ENCODE results near the gene SNAPC1.
"Not testable (repeated sequence)": the region's sequence is repeated elsewhere in the genome, so short reads cannot be mapped to it uniquely, and the experiment has no call there.

The SNAPC1 gene, protein sequence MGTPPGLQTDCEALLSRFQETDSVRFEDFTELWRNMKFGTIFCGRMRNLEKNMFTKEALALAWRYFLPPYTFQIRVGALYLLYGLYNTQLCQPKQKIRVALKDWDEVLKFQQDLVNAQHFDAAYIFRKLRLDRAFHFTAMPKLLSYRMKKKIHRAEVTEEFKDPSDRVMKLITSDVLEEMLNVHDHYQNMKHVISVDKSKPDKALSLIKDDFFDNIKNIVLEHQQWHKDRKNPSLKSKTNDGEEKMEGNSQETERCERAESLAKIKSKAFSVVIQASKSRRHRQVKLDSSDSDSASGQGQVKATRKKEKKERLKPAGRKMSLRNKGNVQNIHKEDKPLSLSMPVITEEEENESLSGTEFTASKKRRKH

DNA sequence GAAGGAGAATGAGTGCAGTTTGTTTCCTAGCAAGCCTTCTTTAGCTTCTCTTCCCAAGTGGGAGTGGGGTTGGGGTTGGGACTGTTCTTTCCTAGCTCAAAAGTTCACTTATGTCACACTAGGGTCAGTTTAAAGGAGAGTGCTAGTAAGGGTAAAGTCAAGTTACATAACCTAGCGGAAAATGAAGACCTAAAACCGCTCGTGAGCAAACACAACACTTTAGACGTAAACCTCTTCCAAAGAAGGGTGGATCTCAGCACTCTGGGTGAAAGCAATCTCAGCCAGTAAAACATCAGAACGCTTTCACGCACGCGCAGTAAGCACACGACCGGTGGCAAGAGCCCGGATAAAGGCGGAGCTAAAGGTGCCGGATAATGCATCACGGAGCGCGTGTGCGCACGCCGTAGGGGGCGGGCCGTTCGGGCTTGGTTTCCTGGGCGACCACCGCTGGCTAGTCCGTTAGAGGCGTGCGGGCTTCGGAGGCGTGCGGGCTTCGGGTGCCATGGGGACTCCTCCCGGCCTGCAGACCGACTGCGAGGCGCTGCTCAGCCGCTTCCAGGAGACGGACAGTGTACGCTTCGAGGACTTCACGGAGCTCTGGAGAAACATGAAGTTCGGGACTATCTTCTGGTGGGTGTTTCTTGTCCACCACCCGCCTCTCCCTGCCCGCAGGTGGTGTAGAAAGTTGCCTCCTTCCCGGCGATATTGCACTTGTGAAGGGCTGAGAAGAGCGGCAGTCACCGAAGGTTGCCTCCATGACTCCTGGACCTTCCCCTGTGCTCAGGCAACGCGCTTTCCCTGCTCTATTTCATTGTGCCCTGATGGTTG is at the start of gene SNAPC1:
TSS of gene SNAPC1 (plus strand) at position 462 of the 828 bp plus-strand sequence. CDS start at position 503, 41 bp downstream.
- DNase-seq (ENCODE audit: low read depth), result peak; percentile 86

DNA sequence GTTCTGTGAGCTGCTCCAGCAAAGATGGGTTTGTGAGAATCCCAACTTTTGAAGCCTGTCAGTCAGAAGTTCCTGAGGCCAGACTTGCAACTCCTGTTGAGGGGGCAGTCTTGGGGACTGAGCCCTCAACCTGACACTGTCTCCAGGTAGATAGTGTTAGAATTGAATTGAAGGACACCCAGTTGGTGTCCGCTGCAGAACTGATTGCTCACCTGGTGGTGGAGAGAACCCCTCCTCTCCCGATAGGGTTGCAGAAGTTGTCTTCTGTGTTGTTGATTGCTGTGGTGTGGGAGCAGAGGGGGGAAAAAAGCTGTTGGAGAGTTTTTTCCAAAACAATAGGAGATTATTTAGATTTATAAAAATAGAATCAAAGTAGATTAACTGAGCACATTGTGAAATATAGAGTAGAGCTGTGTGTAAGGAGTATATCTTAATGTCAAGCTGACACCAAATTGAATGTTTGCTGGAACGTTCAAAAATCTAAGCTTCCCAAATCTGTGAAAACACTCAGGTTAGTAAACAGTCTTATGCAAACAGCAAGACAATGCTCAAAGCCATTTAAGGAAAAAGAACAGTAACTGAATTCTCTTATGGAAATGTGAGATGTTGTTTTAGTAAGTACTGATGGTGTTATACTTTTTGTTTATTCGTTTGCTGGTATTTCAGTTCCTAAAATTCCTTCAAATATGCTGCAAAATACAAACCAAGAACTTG is 48.3 kb upstream of the SNAPC1 start:
- no peak for DNase-seq (ENCODE audit: low read depth)

DNA sequence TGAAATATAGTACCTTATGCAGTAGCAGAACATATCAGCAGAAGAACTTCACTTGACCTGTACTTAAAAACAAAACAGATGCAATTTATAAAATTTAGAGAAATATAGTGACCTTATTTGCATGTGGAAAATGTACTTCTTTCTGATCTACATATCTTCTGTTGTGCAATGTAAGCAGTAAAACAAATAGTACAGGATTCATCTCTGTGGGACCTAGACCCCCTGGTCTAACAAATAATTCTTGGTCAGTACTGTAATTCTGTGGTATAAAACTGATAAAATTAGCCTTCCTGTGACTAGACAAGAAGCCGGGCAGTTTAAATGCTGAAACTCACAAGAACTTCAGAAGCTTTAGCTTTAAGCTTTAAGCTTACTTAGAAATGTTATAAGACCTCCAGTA is 45.3 kb upstream of the SNAPC1 start:
- no peak for DNase-seq (ENCODE audit: low read depth)

DNA sequence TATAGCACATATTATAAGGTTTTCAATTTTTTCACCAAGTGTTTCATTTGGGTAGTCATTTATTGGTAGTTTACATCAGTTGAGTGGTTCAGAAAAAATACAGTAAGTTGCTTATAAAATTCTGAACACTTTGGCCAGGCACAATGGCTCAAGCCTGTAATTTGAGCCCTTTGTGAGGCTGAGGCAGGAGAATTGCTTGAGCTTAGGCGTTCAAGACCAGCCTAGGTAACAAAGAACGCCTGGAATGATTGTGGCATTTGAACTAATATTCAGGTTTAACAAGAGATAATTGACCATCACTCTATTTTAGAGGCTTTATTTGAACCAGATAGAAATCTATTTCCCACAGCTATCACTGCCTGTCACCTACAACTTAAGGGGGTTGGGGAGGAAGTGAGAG is 44.2 kb upstream of the SNAPC1 start:
- DNase-seq (ENCODE audit: low read depth), result no peak

DNA sequence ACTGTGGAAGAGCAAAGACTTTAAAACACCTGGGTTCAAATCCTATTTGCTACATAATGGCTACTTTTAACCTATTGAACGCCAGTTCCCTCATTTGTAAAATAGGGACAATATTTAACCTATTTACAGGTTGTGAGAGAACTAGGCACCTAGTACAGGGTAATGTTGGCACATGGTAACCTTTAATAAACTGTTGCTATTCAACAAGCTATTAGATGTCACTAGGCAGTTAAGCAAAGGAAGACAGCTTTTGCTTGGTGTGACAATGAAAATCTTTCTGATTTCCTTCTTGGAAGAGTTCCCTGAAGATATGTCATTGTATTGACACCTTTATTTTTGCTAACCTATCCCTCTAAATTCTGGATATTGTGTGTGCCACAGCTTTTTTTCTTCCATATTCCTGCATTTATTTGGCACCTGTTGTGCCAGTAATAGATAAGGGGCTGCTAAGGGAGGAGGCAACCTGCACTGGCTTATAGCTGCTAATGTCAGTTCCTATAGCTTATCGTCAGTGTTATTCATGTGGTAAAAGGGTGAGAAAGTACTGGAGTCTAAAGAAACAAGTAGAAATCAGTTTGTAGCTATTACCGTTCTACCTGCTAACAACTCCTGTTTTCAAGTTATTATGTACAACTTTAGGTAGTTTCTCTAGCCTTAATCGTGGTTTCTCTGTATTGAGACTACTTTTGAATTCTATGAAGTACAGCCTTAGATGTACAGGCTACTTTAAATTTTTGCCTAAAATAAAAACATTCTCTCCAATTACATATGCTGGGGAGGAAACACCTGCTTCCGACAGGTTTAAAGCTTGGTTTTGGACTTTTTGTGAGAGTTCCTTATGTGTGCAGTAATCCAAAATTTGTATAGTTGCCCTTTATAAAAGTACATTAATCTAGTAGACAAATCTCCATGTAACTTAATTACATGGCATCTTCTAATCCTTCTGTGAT is 42.6 kb upstream of the SNAPC1 start:
- no peak for DNase-seq (ENCODE audit: low read depth)

DNA sequence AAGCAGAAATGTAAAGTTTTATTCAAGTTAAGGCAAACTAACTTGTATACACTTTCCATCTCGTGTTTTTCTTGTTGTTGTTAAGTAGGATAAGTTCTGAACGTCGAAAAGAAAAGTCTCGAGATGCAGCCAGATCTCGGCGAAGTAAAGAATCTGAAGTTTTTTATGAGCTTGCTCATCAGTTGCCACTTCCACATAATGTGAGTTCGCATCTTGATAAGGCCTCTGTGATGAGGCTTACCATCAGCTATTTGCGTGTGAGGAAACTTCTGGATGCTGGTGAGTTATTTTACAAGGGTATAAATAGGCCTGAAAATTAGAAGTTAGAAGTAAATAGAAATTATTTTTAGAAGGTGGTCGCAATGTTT is 41.9 kb upstream of the SNAPC1 start:
- no peak for DNase-seq (ENCODE audit: low read depth)

DNA sequence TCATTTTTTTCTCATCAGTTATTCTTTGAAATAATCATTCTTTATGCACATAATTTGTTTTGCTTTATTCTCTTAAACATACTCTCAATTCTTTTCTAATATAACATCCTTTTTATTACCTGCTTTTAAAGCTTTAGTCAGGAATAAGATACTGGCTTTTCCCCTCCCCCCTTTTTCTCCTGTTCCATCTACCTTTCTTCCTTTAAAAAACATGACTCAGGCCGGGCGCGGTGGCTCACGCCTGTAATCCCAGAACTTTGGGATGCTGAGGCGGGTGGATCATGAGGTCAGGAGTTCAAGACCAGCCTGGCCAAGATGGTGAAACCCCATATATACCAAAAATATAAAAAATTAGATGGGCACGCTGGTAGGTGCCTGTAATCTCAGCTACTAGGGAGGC is 41.5 kb upstream of the SNAPC1 start:
- DNase-seq (ENCODE audit: low read depth), result no peak

DNA sequence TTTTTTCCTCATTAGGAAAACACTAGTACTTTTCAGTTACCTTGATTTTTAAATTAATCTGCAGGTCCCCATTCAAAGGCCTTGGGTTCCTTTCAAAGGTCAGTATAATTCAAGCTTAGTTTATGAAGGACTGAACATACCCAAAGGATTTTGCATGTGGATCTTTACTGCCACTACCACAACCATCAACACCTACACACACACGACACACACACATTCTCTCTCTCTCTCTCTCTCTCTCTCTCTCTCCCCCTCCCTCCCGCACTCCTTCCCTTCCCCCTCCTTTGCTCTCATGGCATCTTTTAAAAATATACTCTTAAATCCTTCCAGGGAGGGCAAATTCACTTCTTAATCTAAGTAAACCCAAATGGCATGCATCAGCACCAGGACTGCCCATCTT is 38.1 kb upstream of the SNAPC1 start:
- no peak for DNase-seq (ENCODE audit: low read depth)

DNA sequence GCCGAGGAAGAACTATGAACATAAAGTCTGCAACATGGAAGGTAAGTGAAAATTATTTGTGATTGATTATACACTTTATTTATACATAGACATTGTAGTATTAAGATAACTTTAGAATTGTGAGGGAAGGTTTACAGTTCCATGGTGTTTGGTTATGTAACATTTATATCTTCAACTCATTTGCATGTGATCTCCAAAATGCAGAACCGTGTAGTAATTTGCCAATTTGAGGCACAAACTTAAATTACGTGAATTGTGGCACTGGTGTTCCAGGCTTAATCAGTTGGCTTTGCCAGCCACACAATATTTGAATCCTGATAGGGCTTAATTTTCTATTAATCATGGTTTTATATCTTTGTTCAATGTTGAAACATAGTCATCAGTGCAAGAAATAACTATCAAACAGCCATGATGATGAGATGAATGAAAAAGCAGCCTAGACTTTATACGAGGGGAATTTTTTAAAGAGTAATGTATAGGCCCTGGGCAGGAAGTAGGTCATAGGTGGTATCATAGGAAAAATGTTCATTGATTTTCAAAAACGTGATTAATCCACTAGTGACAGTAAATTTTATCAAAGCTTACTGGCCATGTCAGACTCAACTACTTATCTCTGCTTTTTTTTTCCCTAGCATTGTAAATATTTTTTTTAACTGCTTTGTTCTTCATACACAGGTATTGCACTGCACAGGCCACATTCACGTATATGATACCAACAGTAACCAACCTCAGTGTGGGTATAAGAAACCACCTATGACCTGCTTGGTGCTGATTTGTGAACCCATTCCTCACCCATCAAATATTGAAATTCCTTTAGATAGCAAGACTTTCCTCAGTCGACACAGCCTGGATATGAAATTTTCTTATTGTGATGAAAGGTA is 35.2 kb upstream of the SNAPC1 start:
- no peak for DNase-seq (ENCODE audit: low read depth)

DNA sequence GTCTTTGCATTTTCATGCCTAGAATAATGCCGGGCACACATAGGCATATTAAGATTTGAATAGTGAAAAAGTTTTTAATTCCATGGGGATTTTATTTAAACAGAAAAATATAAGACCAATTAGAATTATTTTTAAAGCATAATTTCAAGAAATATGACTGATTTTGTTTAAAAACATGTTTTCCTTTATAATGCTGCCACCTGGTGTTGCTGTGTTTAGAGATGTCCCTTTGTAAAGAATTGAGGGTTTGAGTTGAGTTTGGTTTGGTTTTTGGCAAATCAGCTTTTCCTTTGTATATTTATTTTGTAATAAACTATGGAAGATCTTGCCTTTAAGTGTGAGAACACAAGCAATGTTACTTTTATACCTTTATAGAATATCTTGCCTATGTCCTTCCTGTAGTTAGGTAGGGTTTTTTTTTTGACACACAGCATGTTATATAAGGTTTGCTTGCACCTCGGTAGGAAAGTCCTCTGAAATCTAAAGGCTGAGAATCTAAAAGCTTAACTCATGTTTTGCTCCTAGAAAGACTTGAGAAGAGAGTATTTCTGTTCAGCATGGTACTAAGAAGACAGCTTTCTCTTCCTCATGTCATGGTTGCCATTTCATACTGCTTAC is 31.4 kb upstream of the SNAPC1 start:
- no peak for DNase-seq (ENCODE audit: low read depth)

DNA sequence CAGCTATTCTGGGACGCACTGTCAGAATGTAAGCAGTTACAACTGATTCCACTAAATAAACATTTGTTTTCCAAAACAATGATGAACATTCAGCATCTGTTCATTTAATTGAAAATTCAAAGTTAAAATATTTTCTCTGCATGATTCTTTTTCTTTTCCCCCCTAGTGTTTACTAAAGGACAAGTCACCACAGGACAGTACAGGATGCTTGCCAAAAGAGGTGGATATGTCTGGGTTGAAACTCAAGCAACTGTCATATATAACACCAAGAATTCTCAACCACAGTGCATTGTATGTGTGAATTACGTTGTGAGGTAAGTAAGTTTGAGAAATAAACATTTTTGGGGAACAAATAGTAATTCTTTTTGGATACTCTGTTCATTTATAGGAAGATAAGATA is 28.2 kb upstream of the SNAPC1 start:
- no peak for DNase-seq (ENCODE audit: low read depth)

DNA sequence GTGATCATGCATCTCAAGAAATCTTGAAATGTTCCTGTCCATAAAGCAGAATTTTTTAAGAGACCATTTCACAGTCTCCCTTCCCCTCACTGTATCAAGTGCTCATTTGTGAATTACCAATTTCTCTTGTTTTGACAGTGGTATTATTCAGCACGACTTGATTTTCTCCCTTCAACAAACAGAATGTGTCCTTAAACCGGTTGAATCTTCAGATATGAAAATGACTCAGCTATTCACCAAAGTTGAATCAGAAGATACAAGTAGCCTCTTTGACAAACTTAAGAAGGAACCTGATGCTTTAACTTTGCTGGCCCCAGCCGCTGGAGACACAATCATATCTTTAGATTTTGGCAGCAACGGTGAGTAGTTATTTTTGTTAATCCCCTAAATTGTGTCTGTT is 25.5 kb upstream of the SNAPC1 start:
- no peak for DNase-seq (ENCODE audit: low read depth)

DNA sequence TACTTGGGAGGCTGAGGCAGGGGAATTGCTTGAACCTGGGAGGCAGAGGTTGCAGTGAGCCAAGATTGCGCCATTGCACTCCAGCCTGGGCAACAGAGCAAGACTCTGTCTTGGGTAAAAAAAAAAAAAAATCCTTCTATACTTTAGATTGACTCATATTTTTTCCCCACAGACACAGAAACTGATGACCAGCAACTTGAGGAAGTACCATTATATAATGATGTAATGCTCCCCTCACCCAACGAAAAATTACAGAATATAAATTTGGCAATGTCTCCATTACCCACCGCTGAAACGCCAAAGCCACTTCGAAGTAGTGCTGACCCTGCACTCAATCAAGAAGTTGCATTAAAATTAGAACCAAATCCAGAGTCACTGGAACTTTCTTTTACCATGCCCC is 24.3 kb upstream of the SNAPC1 start:
- DNase-seq (ENCODE audit: low read depth), result no peak

DNA sequence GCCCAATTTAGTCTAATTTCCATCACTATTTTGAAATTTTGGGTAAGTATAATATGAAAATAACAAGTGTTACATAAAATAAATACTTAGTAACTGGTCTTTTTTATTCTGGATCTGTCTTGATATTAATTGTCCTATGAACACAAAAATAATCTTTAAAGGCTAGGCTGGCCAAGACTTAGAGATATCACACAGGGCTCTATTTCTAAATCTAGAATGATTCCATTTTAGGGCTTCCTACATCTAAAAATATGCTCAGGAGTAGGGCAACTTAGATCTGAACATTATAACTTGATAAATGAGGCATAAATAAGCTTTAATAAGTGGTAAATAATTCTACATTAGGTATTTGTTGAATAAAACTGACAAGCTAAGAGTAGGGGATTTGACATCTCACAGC is 23.1 kb upstream of the SNAPC1 start:
- DNase-seq (ENCODE audit: low read depth), result no peak

DNA sequence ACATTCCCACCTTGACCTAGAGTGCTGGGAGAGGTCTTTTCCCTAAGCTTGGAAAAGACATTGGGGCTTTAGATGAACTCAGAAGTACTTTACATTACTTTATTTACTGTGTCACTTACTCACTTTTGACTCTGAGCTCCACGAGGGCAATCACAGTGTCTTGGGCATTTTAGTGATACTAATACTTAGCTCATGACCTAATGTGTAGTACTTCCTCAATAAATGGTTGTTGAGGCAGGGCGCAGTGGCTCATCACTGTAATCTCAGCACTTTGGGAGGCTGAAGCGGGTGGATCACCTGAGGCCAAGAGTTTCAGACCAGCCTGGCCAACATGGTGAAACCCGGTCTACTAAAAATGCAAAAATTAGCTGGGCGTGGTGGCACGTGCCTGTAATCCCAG is 19.8 kb upstream of the SNAPC1 start:
- no peak for DNase-seq (ENCODE audit: low read depth)

DNA sequence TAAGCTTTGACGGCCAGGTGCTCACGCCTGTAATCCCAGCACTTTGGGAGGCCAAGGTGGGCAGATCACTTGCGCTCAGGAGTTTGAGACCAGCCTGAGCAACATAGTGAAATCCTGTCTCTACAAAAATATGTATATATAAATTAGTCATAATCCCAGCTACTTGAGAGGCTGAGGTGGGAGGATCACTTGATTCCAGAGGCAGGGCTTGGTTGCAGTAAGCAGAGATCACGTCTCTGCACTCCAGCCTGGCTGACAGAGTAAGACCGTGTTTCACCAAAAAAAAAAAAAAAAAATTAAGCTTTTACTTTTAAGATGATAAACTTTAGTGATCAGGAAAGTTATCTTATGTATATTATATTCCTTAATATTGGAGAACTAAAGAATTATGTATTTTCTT is 18.0 kb upstream of the SNAPC1 start:
- no peak for DNase-seq (ENCODE audit: low read depth)

DNA sequence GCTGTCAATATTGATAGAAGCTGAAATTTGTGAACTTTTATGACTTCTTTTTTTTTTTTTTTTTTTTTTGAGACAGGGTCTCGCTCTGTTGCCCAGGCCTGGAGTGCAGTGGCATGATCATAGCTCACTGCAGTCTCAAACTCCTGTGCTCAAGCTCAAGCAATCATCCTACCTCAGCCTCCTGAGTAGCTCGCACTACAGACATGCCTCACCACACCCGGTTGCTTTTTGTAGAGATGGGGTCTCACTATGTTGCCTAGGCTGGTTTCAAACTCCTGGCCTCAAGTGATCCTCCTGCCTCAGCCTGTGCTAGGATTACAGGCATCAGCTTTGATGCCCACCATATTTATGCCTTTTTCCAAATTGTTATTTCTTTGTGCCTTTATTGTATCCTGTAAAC is 15.9 kb upstream of the SNAPC1 start:
- not testable (repeated sequence) for DNase-seq (ENCODE audit: low read depth)

DNA sequence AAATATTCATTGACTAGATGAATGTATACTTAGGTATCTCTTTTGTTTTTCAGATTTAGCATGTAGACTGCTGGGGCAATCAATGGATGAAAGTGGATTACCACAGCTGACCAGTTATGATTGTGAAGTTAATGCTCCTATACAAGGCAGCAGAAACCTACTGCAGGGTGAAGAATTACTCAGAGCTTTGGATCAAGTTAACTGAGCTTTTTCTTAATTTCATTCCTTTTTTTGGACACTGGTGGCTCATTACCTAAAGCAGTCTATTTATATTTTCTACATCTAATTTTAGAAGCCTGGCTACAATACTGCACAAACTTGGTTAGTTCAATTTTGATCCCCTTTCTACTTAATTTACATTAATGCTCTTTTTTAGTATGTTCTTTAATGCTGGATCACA is 15.3 kb upstream of the SNAPC1 start:
- no peak for DNase-seq (ENCODE audit: low read depth)

DNA sequence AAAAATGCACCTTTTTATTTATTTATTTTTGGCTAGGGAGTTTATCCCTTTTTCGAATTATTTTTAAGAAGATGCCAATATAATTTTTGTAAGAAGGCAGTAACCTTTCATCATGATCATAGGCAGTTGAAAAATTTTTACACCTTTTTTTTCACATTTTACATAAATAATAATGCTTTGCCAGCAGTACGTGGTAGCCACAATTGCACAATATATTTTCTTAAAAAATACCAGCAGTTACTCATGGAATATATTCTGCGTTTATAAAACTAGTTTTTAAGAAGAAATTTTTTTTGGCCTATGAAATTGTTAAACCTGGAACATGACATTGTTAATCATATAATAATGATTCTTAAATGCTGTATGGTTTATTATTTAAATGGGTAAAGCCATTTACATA is 14.9 kb upstream of the SNAPC1 start:
- no peak for DNase-seq (ENCODE audit: low read depth)

DNA sequence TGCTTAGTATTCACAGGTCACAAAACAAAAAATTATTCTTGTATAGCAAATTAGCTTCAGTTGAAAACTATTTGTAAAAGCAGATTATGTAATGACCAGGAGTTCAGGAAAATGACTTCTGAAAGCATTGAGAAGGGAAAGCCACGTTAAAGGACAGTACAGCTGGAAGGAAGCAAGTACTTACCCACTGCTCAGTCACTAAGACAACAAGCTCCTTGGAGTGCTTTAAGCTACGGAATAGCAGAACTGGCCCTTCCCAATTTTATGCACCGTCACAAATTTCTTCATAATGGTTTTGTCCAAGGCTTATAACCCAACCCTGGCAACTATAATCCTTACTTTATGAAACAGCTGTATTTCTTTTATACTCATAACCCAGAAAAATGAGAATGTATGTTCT is 13.0 kb upstream of the SNAPC1 start:
- no peak for DNase-seq (ENCODE audit: low read depth)
